Osteoblast (primary cell): ENCODE results near the gene DPYSL4. TPM values are rescaled to one million over a fixed set of nuclear protein-coding genes. Genes with fewer than 3 reads are reported as not detected.

Experiments used
- DNase-seq: peaks from one replicate; pipeline ENCODE4 v3.0.0; 2011; ENCODE audit warnings: low spot score, mixed read lengths; ENCODE audit not compliant: insufficient read length; ENCODE audit errors: missing footprints
- H2AFZ ChIP-seq: 2 replicates; pipeline ENCODE4 v1.6.0; 2011; ENCODE audit warnings: mild to moderate bottlenecking, low read length
- H3K27ac ChIP-seq: 2 replicates; pipeline ENCODE4 v1.5.1; 2011; ENCODE audit warnings: mild to moderate bottlenecking, low read depth, low read length, moderate library complexity
- H3K27me3 ChIP-seq: 2 replicates; pipeline ENCODE4 v1.6.0; 2012; ENCODE audit warnings: mild to moderate bottlenecking, control low read depth, inconsistent platforms, low read length, moderate library complexity; ENCODE audit not compliant: insufficient read depth
- H3K36me3 ChIP-seq: 2 replicates; pipeline ENCODE4 v1.5.1; 2011; ENCODE audit warnings: mild to moderate bottlenecking, low read length, control low read depth, moderate library complexity; ENCODE audit not compliant: insufficient read depth
- H3K4me1 ChIP-seq: 2 replicates; pipeline ENCODE4 v1.5.1; 2011; ENCODE audit warnings: mild to moderate bottlenecking, low read length, control low read depth, moderate library complexity; ENCODE audit not compliant: insufficient read depth
- H3K4me2 ChIP-seq: 2 replicates; pipeline ENCODE4 v1.6.0; 2011; ENCODE audit warnings: mild to moderate bottlenecking, low read length; ENCODE audit not compliant: insufficient read depth
- H3K4me3 ChIP-seq: fragments of 200-600 bp; sonication (generic); 3 replicates; pipeline ENCODE4 v1.5.1; 2012; ENCODE audit warnings: mild to moderate bottlenecking, low read length, inconsistent platforms; ENCODE audit not compliant: insufficient read depth
- H3K79me2 ChIP-seq: 2 replicates; pipeline ENCODE4 v1.6.0; 2012; ENCODE audit warnings: mild to moderate bottlenecking, low read length, control low read depth, inconsistent platforms; ENCODE audit not compliant: insufficient read depth
- H3K9me3 ChIP-seq: 2 replicates; pipeline ENCODE4 v1.5.1; 2011; ENCODE audit warnings: low read depth, low read length, control low read depth
- H4K20me1 ChIP-seq: 2 replicates; pipeline ENCODE4 v1.6.0; 2012; ENCODE audit warnings: mild to moderate bottlenecking, low read length, control low read depth; ENCODE audit not compliant: insufficient read depth
- total RNA-seq: library from RNA; depleted of rRNA; stranded (reverse); fragments of >200 nt; gene quantifications from 2 replicates; pipeline ENCODE4 v1.2.3, GENCODE V29; 2012
- TF ChIP-seq, protein P1 (sequence below): IDR thresholded peaks from 2 replicates; pipeline ENCODE4 v1.5.1; 2011; ENCODE audit warnings: mild to moderate bottlenecking, low read depth, low read length, moderate library complexity; ENCODE audit errors: extremely low read depth

DPYSL4 gene
- total RNA-seq, 1 donor = 0.72 TPM

DNA sequence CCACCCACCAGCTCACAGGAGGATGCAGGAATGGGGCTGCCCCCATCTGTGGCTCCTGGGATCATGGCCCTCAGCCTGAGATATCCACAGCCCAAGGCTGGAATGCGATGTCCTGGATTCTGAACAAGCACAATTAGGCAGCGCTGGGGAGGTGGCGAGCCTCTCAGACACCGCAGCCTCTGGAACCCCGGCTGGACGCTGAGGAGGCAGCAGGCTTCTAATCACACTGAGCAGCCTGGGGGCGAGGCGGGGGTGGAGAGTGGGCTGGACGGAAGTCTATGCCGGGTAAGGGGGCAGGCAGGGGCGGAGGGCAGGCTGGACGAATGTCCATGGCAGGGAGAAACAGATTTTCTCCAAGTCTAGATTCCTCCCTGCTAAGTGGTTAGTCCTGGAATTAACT, 56.4 kb downstream of the DPYSL4 start:
- H3K27ac ChIP-seq = no peak overlapping the region
- H3K79me2 ChIP-seq = no peaks in the 10 kb centered on the region
- H3K4me3 ChIP-seq = no peak overlapping the region
- no peak overlapping the region for H2AFZ ChIP-seq
- DNase-seq = no peak
- H4K20me1 ChIP-seq = no peaks in the 10 kb centered on the region
- H3K27me3 ChIP-seq = no peaks in the 10 kb centered on the region
- H3K9me3 ChIP-seq = no peaks in the 10 kb centered on the region
- no peaks in the 10 kb centered on the region for H3K36me3 ChIP-seq
- TF ChIP-seq, protein P1, sequence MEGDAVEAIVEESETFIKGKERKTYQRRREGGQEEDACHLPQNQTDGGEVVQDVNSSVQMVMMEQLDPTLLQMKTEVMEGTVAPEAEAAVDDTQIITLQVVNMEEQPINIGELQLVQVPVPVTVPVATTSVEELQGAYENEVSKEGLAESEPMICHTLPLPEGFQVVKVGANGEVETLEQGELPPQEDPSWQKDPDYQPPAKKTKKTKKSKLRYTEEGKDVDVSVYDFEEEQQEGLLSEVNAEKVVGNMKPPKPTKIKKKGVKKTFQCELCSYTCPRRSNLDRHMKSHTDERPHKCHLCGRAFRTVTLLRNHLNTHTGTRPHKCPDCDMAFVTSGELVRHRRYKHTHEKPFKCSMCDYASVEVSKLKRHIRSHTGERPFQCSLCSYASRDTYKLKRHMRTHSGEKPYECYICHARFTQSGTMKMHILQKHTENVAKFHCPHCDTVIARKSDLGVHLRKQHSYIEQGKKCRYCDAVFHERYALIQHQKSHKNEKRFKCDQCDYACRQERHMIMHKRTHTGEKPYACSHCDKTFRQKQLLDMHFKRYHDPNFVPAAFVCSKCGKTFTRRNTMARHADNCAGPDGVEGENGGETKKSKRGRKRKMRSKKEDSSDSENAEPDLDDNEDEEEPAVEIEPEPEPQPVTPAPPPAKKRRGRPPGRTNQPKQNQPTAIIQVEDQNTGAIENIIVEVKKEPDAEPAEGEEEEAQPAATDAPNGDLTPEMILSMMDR = no peak
- no peaks in the 10 kb centered on the region for H3K4me1 ChIP-seq
- H3K4me2 ChIP-seq = no peak overlapping the region

DNA sequence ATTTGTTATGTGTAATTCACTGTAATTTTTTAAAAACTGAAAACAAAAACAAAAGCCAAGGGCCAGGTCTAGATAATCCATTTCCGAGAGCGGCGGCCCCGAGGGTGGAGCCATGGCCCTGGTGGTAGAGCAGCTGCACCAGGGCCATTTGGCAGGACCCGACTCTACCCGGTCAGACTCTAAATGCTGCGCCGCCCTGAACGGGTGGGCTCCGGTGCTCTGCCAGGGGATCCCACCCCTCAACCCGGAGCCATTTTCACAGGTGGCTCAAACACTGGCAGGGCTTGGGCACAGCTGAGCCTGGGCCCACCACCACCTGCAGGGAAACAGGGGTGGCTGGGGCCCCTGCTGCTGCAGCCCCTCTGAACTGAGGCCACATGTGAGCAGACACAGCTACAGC, 56.9 kb downstream of the DPYSL4 start:
- DNase-seq = no peak

DNA sequence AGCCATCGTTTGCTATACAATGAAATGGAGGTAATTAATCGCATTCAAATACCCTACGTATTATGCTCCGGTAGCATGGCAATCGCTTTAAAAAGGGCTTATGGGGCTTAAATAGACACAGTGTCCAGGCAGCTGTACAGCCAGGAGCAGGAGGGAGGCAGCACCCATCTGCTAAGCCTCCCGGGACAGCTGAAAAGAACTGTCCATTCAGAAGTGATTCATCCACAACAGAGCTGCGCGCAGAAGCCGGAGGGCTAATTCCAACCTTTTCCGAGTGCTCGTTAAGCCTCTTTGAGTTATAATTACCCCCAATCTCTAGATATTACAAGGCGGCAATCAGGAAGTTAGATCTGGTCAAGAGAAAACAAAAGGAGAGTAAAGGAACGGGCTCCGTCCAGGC, 58.3 kb downstream of the DPYSL4 start:
- Histone ChIP-seq H3K4me3 (no peak overlapping the region), H3K27ac (no peak overlapping the region), H3K4me1 (no peaks in the 10 kb centered on the region), H3K9me3 (no peaks in the 10 kb centered on the region), H3K36me3 (no peaks in the 10 kb centered on the region), H3K27me3 (no peaks in the 10 kb centered on the region), H3K79me2 (no peaks in the 10 kb centered on the region), H2AFZ (no peak overlapping the region), H4K20me1 (no peaks in the 10 kb centered on the region), H3K4me2 (no peak overlapping the region)
- DNase-seq = no peak
- TF ChIP-seq, protein P1 = no peak

More for the DNA sequence above, 56.9 kb downstream of the DPYSL4 start:
- no peak overlapping the region for H3K4me2 ChIP-seq
- no peak overlapping the region for H3K27ac ChIP-seq
- H3K36me3 ChIP-seq = no peaks in the 10 kb centered on the region
- TF ChIP-seq, protein P1 = no peak
- H3K27me3 ChIP-seq = no peaks in the 10 kb centered on the region
- H3K4me3 ChIP-seq = no peak overlapping the region
- no peak overlapping the region for H2AFZ ChIP-seq
- H3K79me2 ChIP-seq = no peaks in the 10 kb centered on the region
- H4K20me1 ChIP-seq = no peaks in the 10 kb centered on the region
- H3K4me1 ChIP-seq = no peaks in the 10 kb centered on the region
- no peaks in the 10 kb centered on the region for H3K9me3 ChIP-seq

- no peak overlapping the region for H2AFZ ChIP-seq
- no peak for DNase-seq
- H3K4me1 ChIP-seq = no peaks in the 10 kb centered on the region
- H3K4me3 ChIP-seq = no peak overlapping the region
- TF ChIP-seq, protein P1 = no peak
- no peaks in the 10 kb centered on the region for H3K36me3 ChIP-seq
- no peaks in the 10 kb centered on the region for H3K27me3 ChIP-seq
- H3K27ac ChIP-seq = no peak overlapping the region
- no peaks in the 10 kb centered on the region for H4K20me1 ChIP-seq
- no peaks in the 10 kb centered on the region for H3K79me2 ChIP-seq
- no peaks in the 10 kb centered on the region for H3K9me3 ChIP-seq
- H3K4me2 ChIP-seq = no peak overlapping the region
Observed at GRCh38 chr10:132246296-132246695, 59.5 kb downstream of the DPYSL4 start.
